COLO829 (cell line): ENCODE measurements around the gene TTLL8.

ENCODE experiments used
- DNase-seq: peaks from one replicate; pipeline ENCODE4 v3.0.0; 2012; ENCODE audit warnings: low spot score

The TTLL8 gene

DNA sequence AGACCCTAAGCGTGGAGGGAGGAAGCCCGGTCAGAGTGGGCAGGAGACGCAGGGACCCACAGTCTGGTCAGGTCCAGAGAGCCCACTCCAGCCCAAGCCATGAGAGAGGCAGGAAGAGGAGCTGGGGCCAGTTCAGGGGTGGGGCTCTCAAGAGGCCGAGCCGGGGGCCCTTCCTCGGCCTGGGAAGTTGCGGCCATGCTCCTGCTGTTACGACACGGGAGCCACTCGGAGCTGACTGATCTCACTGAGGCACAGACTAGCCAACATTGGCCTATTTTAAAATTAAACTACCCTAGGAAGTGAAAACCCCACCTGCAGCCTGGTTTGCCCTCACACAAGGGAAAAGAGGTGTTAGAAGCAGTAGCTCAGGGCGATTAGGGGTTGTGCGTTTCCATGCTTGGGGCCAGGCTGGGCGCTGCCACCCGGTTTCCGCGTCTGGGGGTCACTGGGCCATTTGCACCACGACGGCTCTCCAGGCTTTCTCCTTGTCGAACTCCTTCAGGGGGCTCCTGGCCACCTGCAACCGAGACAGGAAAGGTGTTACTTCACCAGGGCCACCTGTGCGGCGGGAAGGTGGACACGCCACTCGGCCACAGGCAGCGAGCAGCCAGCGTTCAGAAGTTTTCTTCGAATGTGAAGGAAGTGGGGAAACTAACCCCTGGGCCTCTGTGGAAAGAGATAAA lies 3.2 kb upstream of the TTLL8 start:
- DNase-seq: no peak

- DNase-seq: no peak
Observed at GRCh38 chr22:50060441-50061140, 2.5 kb upstream of the TTLL8 start.

DNA sequence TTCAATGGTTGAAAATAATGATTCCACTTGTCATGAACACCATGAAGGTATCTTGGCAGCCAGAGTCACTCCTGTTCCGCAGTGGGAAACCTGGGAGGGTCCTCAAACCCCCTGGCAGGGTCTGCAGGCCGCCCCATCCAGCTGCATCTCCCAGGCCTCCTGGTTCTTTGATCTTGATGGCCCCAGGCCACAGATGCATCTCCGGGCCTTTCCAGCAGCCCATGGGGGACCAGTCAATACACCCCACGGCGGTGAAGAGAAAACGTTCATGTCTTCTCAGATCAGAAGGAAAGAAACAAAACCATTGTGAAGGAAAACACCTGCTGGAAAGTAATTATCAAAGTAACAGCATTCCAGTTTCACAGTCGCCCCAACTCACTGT lies 1.8 kb upstream of the TTLL8 start:
- no peak for DNase-seq

DNA sequence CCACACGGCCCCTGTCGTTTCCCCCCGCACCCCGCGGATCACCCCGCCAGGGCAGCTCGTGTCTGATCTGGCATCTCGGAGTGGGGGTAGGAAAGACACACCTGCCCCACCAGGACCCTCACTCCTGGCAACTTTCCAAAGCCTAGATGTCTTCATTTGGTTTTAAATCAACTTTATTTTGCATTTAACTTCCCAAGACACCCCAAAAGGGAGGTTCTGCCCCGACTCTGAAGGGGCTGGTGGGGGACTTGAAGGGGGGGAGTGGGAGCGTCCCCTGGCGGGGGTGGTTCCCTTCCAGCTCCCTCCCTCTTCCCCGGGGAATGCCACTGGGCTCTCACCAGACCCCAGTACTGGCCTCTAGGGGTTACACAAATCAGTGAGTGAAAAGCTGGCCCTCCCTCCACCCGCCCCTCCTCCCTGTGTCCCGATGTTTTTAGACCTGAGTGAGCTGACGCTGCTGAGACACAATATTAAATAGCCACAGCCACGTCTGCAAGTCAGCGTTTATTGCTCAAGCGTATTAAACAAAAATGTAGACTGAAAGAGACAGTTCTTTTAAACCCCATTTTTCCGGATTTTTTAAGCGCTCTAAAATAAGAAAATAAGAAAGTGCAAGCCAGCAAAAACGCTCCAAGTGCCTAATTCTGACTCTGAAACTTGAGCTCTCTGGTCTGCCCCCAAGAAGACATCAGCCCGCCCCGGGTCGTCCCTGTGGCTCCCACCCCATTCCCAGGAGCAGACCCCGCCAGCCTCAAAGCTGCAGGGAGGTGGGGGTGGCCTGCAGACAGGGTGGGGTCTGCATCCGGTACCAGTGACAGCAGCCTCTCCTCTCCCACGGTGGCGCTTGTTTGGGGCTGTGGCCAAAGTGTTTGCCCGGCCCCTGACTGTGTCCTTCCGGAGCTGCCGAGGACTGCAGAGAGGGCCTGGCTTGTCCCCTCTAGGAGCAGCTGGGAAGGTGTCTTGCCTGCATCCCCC lies 1.1 kb upstream of the TTLL8 start:
- no peak for DNase-seq

DNA sequence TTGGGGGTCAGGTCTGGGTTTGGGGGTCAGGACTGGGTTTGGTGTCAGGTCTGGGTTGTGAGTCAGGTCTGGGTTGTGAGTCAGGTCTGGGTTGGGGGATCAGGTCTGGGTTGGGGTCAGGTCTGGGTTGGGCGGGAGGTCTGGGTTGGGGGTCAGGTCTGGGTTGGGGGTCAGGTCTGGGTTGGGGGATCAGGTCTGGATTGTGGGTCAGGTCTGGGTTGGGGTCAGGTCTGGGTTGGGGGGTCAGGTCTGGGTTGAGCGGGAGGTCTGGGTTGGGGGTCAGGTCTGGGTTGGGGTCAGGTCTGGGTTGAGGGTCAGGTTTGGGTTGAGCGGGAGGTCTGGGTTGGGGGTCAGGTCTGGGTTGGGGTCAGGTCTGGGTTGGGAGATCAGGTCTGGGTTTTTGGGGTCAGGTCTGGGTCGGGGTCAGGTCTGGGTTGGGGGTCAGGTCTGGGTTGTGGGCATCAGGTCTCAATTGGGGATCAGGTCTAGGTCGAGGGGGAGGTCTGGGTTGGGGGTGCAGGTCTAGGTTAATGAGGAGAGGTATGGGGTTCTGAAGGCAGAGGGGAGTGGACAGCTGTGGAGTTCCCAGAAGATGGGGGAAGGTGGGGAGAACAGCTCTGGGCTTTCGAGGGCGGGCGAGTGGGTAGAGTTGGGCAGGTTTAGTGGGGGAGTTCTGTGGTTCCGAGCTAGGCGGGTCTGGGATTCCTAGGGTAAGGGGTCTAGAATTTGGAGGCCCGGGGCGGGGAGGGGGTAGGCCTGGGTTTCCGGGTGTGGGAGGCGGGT lies 629 bp downstream of the TTLL8 start:
- DNase-seq: no peak

- no peak for DNase-seq
Observed at GRCh38 chr22:50056214-50056972, 1.7 kb downstream of the TTLL8 start.

DNA sequence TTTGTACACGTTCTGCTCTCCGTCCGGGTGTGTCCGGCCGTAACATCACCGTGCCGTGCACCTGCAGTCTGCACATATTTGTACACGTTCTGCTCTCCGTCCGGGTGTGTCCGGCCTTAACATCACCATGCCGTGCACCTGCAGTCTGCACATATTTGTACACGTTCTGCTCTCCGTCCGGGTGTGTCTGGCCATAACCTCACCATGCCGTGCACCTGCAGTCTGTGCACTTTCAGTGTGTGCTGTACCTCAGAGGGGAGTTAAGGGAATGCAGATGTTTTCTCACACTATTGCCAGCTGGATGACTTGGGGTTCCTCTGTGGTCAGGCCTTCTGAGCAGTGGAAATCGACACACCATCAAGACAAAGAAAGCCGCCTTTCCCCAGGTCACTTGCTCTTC lies 4.2 kb downstream of the TTLL8 start:
- no peak for DNase-seq

DNA sequence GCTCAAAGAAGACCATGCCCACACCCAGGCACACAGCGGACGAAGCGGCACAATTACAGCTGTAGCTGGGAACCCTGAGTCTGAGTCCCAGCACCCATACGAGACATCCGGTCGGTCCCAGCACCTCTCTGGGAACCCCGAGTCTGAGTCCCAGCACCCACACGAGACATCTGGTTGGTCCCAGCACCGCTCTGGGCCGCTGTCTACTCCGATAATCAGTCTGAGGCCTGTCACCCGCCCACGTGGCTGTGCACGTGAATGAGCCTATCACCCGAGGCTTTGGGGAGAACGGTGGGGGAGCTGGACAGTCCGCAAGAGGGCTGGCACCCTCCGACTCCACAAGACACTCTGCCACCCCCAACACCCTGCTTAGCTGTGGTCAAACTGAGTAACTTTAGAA lies 6.2 kb downstream of the TTLL8 start:
- no peak for DNase-seq

DNA sequence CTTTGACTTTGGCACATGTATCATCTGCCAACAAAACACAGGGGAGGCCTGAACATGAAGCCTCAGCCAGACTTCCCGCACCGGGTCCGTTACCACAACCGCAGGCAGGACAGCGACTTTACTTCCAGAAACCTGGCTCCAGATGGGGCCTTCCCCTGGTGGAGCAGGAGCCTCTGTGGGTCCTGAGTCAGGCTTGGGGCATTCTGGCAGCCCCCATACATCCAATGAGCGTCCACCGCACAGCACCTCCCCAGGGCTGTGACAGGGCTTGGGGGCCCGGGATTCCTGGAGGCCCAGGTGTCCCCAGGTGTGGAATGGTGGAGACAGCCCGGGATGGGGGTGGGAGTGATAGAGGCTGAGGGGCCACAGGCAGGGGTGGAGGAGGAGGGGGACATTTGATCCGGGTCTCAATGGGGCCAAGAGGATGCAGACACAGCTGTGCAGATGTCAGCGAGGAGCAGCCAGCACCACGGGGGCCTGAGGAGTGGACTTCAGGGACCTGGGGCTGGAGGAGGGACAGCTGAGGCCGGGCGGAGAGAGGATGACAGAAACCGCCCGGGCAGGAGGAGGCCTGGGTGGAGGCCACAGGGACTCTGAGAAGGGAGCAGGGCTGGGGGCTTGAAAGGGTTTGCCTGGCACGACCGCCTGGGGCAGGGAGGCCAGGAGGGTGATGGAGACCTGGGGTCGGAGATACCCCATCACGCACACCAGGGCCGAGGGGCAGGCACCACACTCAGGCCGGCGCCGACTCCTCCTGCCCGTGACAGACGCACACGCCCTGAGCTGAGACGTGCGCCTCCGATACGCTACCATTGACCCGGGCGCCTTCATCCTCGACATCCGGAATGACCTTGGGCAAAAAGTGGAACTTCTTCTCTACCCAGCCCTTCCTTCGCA lies 8.6 kb downstream of the TTLL8 start:
- DNase-seq: no peak

GRCh38 chr22:50048836-50049235 lies 9.3 kb downstream of the TTLL8 start:
- DNase-seq: no peak

DNA sequence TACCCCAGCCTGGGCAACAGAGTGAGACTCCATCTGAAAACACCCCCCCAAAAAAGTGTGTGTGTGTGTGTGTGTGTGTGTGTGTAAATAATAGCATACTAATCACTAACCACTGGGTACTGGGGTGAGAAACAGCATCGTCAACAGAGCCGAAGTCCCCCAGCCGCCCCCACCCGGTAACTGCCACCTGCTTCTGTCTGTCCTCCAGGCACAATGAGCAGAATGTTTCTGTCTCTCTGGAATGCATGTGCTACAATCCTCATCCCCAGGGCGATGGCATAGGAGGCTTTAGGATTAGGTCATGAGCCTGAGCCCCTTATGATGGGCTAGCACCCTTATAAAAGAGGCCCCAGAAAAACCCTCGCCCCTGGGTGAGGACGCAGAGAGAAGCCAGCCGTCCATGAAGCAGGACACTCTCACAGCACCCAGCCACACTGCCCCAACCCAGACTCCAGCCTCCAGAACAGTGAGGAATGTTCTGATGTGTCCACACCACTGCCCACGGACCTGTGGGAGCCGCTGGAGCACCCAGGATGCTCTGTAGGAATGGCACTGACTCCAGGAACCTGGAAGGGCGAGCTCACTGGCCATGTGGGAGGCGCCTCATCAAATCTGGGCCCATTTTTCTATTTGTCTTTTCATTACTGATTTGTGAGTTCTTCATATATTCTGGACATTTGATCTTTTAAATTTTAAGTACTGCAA lies 9.9 kb downstream of the TTLL8 start:
- DNase-seq: no peak

DNA sequence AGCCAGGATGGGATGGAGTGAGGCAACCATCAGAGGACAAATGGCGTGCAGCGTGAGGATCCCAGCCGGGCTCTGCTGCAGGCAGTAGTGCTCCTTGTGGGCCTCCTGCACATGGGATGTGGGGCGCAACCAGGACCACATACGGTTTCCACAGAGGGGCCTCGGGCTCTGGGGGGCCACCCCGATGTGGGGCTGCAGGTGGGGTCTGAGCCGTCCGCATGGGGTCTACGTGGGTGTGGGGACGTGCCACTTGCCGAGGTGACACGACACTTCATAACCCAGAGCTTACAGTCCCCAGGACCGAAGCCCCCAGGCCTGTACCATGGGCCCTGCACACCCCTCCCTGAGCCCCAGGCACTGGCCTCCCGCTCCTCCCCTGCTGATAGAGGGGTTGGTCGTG lies 10.8 kb downstream of the TTLL8 start:
- DNase-seq: no peak

DNA sequence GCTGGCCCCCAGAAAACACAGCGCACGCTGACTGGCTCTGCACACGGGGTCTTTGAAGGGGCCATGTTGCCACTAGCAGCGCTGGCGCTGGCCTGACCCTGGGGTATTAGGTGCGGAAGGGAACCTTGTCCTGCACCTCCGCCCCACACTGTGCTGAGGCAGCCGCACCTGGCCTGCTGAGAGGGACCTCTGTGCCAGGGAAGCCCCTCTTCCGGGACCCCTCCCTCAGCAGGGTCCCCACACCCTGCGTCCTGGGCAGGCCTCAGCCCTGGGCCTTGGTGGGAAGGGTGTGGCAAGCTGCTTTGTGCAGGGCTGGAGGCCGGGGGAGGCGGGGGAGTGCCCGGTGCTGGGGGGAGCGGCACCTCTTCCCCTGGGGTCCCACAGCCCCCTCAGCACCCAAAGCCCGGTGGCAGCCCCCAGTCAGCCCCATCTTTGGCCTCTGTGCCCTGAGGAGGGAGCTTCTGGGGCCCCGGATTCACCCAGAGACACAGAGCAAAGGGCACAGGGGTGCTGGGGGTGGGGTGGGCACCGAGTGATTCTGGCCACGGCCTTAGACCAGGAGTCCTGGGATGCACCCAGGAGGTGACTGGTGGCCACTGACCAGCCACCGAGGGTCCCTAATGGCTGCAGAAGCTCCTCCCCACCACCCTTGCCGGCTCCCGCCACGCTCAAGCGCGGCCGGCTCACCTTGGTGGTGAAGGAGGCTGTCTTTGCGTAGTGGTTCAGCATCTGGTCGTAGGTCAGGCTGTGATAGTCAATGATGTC lies 11.4 kb downstream of the TTLL8 start:
- DNase-seq: no peak

GRCh38 chr22:50046019-50046415 lies 12.1 kb downstream of the TTLL8 start:
- no peak for DNase-seq

GRCh38 chr22:50045211-50046018 lies 12.7 kb downstream of the TTLL8 start:
- DNase-seq: no peak

- DNase-seq: no peak
Observed at GRCh38 chr22:50044485-50045118, 13.5 kb downstream of the TTLL8 start.

DNA sequence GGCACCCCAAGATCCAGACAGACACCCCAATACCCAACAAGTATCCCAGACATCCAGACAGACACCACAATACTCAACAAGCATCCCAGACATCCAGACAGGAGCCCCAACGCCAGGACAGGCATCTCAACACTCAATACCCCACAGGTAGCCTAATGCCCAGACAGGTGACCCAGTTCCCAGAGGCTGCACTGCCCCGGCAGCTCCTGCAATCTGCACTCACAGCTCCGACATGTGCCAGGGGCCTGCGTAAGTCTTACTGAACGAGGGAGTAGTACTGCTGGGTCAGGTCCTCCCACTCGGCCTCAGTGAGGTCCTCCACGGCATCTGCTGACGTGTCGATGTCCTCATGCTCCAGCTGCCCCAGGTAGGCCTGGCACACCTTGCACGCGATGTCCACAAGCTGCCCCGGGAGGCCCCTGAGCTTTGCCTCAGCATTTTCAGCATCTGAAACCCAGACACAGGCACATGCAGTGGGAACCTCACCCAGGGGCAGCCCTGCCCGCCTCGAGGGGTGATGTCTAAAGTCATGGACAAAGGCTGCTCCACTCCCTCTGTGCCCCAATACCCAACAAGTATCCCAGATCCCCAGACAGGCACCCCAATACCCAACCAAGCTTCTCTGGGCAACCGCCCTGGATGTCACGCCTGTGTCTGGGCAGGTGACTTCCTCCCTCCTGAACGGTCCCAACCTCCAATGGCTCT lies 16.6 kb downstream of the TTLL8 start:
- no peak for DNase-seq
